Measurements from ENCODE around the gene UROS.

GRCh38 chr10:125871338-125871737, 48.3 kb upstream of the UROS start:
- TF ChIP-seq ZNF274 (IDR thresholded peaks at IDR 0.05; ENCODE audit: low read depth, low read length) (no peak), YY1 (IDR thresholded peaks at IDR 0.05; ENCODE audit: insufficient read depth, insufficient read length) (no peak)

Measured in NT2/D1 (cell line).